Ureter (tissue), 1 donor: Measurements from ENCODE around the gene TBC1D7. TPM values are rescaled to one million over a fixed set of nuclear protein-coding genes. Genes with fewer than 3 reads are reported as not detected.

ENCODE experiments used
- DNase-seq: peaks from one replicate; pipeline ENCODE4 v3.0.0-alpha.2; 2020; ENCODE audit warnings: low spot score
- total RNA-seq: library from RNA; stranded (reverse); gene quantifications from one replicate; pipeline ENCODE4 v1.2.4, GENCODE V29; 2023
- donor health status: DM: yes; HTN: yes; CAD: no.

TBC1D7 gene
- total RNA-seq, 1 donor from 2014 or later: 15.6 TPM

- DNase-seq: peak; percentile 13
Measured at GRCh38 chr6:13294499-13295069, 33.8 kb downstream of the TBC1D7 start.

GRCh38 chr6:13292774-13293173 lies 35.6 kb downstream of the TBC1D7 start:
- DNase-seq: peak; percentile 18

GRCh38 chr6:13290335-13290734 lies 38.0 kb downstream of the TBC1D7 start:
- peak; percentile 6 for DNase-seq

GRCh38 chr6:13289789-13290318 lies 38.5 kb downstream of the TBC1D7 start:
- peak; percentile 2 for DNase-seq

- peak; percentile 18 for DNase-seq
Measured at GRCh38 chr6:13288969-13289391, 39.4 kb downstream of the TBC1D7 start.

- DNase-seq: peak; percentile 15
Measured at GRCh38 chr6:13288481-13288880, 39.9 kb downstream of the TBC1D7 start.

- DNase-seq: peak; percentile 32
Measured at GRCh38 chr6:13287104-13287503, 41.2 kb downstream of the TBC1D7 start.

- no peak for DNase-seq
Measured at GRCh38 chr6:13286181-13286580, 42.2 kb downstream of the TBC1D7 start.

GRCh38 chr6:13285705-13286104 lies 42.6 kb downstream of the TBC1D7 start:
- DNase-seq: no peak

- DNase-seq: no peak
Measured at GRCh38 chr6:13284646-13285045, 43.7 kb downstream of the TBC1D7 start.

- DNase-seq: no peak
Measured at GRCh38 chr6:13283331-13283730, 45.0 kb downstream of the TBC1D7 start.

- no peak for DNase-seq
Measured at GRCh38 chr6:13282393-13283069, 45.8 kb downstream of the TBC1D7 start.

GRCh38 chr6:13281686-13282085 lies 46.7 kb downstream of the TBC1D7 start:
- DNase-seq: no peak

- DNase-seq: no peak
Measured at GRCh38 chr6:13280254-13280653, 48.1 kb downstream of the TBC1D7 start.

GRCh38 chr6:13278991-13279390 lies 49.3 kb downstream of the TBC1D7 start:
- no peak for DNase-seq

GRCh38 chr6:13278164-13278563 lies 50.2 kb downstream of the TBC1D7 start:
- no peak for DNase-seq

GRCh38 chr6:13277231-13277630 lies 51.1 kb downstream of the TBC1D7 start:
- DNase-seq: no peak

GRCh38 chr6:13275435-13275989 lies 52.8 kb downstream of the TBC1D7 start:
- DNase-seq: no peak

- no peak for DNase-seq
Measured at GRCh38 chr6:13274707-13275434, 53.5 kb downstream of the TBC1D7 start.

- DNase-seq: no peak
Measured at GRCh38 chr6:13273931-13274706, 54.2 kb downstream of the TBC1D7 start.

GRCh38 chr6:13273202-13273930 lies 55.0 kb downstream of the TBC1D7 start:
- DNase-seq: no peak
